GM21360 (cell line): ENCODE results near the gene PROX2.

ENCODE experiments used
- ATAC-seq: cut with Tn5 transposase; IDR thresholded peaks from one replicate; pipeline ENCODE4 v1.9.1; 2021; ENCODE audit warnings: mild to moderate bottlenecking, moderate library complexity; ENCODE audit not compliant: unreplicated experiment

The PROX2 gene

DNA sequence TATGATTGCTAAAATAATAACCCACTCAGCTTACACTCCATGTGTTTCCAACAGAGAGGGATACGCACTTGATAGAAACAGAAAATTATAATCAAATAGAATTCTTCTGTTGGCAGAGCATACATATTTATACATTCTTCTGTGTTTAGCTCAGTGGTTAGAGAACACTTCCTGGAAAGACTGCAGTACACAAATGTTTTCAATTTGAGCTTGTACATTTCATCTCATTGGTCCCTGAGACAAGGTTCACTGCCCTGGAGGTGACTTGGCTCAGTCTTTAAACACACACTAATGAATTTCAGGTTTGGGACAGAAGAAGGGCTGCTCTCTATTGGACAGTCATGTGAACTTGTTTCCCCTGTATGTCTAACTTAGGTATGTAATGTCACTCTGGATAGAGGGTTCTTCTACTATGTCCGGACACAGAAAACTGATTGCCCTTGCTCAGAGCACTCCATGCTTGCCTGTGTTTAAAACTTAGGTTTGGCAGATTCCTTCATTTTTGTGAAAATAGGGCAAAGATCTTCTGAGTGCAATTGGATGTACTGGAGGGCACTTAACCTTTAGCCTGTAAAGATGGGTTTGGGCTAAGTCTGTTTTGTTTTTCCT lies 22.9 kb downstream of the PROX2 start:
- no peak for ATAC-seq

DNA sequence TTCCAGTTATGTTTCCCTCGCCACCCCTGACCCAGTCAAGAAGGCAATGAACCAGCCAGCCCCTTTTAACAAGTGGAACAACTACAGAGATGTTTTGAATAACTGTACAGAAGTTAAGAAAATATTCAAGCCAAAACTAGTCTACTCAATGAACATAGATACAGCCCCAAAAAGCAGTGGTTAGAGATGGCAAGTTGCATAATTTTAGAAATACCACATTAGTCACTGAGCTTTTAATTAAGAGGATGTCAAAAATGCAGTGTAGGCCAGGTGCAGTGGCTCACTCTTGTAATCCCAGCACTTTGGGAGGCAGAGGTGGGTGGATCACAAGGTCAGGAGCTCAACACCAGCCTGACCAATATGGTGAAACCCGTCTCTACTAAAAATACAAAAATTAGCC lies 27.2 kb downstream of the PROX2 start:
- no peak for ATAC-seq

- no peak for ATAC-seq
These were observed 28.8 kb downstream of the PROX2 start for GRCh38 chr14:74846968-74847665.

DNA sequence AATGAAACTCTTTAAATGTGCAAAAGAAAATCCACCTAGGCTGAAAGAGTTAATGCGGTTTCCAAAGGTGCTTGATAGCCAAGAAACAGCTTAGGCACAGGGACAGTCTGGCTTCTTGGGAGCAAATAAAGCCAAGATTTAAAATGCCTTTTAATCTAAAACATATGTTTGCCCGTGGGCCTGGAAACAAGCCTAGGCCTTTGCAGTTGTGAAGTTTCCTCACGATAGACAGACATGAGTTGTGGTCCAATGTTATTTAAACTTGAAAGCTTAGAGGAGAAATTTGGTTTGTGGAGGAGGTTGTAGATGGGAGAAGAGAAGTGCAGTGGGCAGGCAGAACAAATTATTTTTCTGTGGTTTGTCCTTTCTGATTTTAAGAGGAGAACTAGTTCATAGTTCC lies 29.8 kb downstream of the PROX2 start:
- no peak for ATAC-seq

- no peak for ATAC-seq
These were observed 32.3 kb downstream of the PROX2 start for GRCh38 chr14:74843653-74844052.

DNA sequence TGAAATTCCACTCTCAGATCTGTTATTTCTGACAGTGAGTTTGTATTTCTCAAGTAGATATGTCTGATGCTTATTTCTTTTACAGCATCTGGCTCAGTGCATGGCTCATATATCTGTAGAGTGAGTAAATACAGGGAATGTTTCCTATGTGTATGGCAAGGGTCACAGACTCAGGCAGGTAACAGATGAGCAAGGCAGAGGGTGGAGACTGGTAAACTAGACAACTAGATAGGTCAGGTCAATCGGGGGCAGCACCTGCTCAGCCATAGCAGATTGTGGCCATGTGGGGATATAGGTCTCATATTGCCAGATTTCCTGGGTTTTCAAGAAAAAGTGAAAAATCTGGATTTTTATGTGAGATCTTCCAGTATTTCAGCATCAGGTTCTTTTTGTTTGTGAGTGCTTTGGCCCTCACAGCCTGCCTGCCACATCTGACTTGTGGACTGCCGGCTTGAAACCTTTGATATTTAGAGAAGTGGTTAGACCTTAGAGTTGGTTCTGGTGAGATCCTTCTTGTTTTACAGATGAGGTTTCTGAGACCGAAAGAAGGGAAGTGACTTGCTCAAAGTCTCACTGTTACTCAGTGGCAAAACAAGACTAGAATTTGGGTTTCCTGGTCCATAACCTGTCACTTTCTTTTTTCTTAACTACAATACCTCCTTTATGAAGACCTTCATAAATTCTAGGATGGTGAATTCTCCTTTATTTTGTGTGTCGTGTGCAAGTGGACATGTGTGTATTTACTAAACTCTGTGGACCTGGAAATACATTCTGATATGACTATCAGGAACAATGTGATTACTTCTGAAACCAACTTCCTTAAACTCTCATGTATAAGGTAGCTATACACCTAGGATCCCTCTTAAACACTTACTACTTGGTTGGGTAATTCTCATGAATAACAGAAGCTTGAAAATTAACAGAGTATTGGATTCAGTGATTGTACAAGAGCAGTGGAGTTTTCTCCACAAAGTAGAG lies 34.4 kb downstream of the PROX2 start:
- ATAC-seq, result peak; percentile 71

DNA sequence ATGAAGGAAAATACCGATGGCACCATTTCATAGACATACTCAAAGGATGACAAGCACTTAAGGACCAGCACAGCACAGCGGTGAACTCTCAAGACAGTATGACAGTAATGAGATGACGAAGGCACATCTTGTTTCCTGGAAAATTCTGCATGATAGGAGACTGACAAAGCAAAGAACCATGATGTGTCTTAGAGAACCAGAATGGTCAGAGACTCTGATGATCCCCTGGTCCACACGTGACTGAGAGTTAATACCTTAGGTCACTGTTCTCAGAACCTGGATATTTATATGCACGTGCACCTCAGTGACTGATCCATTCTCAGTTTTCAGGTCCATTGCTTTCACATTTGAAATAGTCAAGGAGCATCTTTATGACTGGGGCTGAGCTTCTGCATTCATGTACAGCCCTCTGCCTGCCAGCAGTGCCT lies 35.3 kb downstream of the PROX2 start:
- ATAC-seq, result no peak

DNA sequence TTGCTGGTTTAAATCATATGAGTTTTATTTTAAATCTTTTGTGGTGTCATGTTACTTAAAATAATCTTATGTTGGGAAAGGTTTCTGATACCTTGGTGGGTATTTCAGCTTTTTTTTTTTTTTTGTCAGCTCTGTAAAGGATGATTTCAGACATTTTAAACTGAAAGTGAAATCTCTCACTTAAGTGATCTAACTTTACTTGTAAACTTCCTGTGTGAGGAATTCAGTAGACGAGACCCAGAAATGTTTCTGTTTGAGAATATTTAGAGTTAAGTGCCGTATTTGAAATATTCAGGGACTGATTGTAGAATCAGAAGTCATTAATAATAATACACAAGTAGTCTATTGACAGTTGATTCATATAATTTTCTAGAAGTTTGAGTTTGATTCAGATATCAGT lies 37.8 kb downstream of the PROX2 start:
- ATAC-seq, result no peak

- ATAC-seq, result no peak
These were observed 39.5 kb downstream of the PROX2 start for GRCh38 chr14:74836251-74836960.

- no peak for ATAC-seq
These were observed 40.2 kb downstream of the PROX2 start for GRCh38 chr14:74835645-74836250.

- ATAC-seq, result no peak
These were observed 41.1 kb downstream of the PROX2 start for GRCh38 chr14:74834692-74835392.

GRCh38 chr14:74832849-74833248 lies 43.1 kb downstream of the PROX2 start:
- ATAC-seq, result no peak

GRCh38 chr14:74829251-74829650 lies 46.7 kb downstream of the PROX2 start:
- no peak for ATAC-seq

- no peak for ATAC-seq
These were observed 49.4 kb downstream of the PROX2 start for GRCh38 chr14:74826574-74826973.
